OCI-LY7 (cell line): ENCODE measurements around the gene CA10. TPM values are rescaled to one million over a fixed set of nuclear protein-coding genes. Genes with fewer than 3 reads are reported as not detected.

Experiments
- BruUV-seq: library from RNA; stranded (reverse); fragments of 400-500 nt; replicated peaks from 2 replicates; lab custom pipeline; 2021; lab: Mats Ljungman, UMichigan
- CTCF ChIA-PET: fragments of 300-600 bp; sonication (Branson Sonifier 250); formaldehyde crosslinking; loops from one replicate; lab custom pipeline; 2022; ENCODE audit warnings: antibody characterized with exemption; ENCODE audit not compliant: unreplicated experiment; lab: Charles Lee
- POLR2A ChIA-PET: fragments of 300-600 bp; sonication (Branson Sonifier 250); formaldehyde crosslinking; loops from one replicate; lab custom pipeline; 2022; ENCODE audit warnings: antibody characterized with exemption; lab: Charles Lee
- DNase-seq: peaks from one replicate; pipeline ENCODE4 v3.0.0-alpha.2; 2015; ENCODE audit warnings: low spot score
- H2AFZ ChIP-seq: fragments of 200-600 bp; sonication (generic), shearing (Covaris generic); 2 replicates; pipeline ENCODE4 v1.6.1; 2014; ENCODE audit warnings: mild to moderate bottlenecking, antibody characterized with exemption, low read length, moderate library complexity
- H3K27ac ChIP-seq: fragments of 200-600 bp; sonication (generic); 2 replicates; pipeline ENCODE4 v1.5.1; 2014; ENCODE audit warnings: mixed run types, low read depth, mild to moderate bottlenecking, moderate library complexity, low read length, inconsistent platforms; ENCODE audit not compliant: poor library complexity, severe bottlenecking
- H3K36me3 ChIP-seq: fragments of 200-600 bp; sonication (generic); 2 replicates; pipeline ENCODE4 v1.6.1; 2014; ENCODE audit warnings: mild to moderate bottlenecking, antibody characterized with exemption, low read length, moderate library complexity, mixed read lengths; ENCODE audit not compliant: insufficient read depth
- H3K4me1 ChIP-seq: fragments of 200-600 bp; sonication (generic); 2 replicates; pipeline ENCODE4 v1.5.1; 2014; ENCODE audit warnings: mild to moderate bottlenecking, low read length; ENCODE audit not compliant: insufficient read depth, poor library complexity, severe bottlenecking
- H3K4me2 ChIP-seq: fragments of 200-600 bp; sonication (generic); 2 replicates; pipeline ENCODE4 v1.6.1; 2014; ENCODE audit warnings: mild to moderate bottlenecking, low read length
- H3K4me3 ChIP-seq: fragments of 200-600 bp; sonication (generic); 2 replicates; pipeline ENCODE4 v1.5.1; 2014; ENCODE audit warnings: mild to moderate bottlenecking, low read depth, low read length; ENCODE audit not compliant: poor library complexity, severe bottlenecking
- H3K79me2 ChIP-seq: fragments of 200-600 bp; sonication (generic); 2 replicates; pipeline ENCODE4 v1.6.1; 2016; ENCODE audit warnings: low read depth, mild to moderate bottlenecking, low read length, moderate library complexity, mixed read lengths; ENCODE audit not compliant: insufficient read depth
- H3K9me2 ChIP-seq: fragments of 200-600 bp; sonication (generic); 2 replicates; pipeline ENCODE4 v1.6.1; 2016; ENCODE audit warnings: mild to moderate bottlenecking, low read length, mixed read lengths; ENCODE audit not compliant: insufficient read depth
- H3K9me3 ChIP-seq: fragments of 200-600 bp; sonication (generic); 2 replicates; pipeline ENCODE4 v1.6.1; 2014; ENCODE audit warnings: mild to moderate bottlenecking, mixed run types, low read length, mixed read lengths
- H4K20me1 ChIP-seq: fragments of 200-600 bp; sonication (generic); 2 replicates; pipeline ENCODE4 v1.6.1; 2014; ENCODE audit warnings: mild to moderate bottlenecking, antibody characterized with exemption, low read length, moderate library complexity, mixed read lengths; ENCODE audit not compliant: insufficient read depth
- EZH2phosphoT487 ChIP-seq: fragments of 200-600 bp; sonication (generic); IDR thresholded peaks from 2 replicates; pipeline ENCODE4 v1.6.1; 2018; ENCODE audit warnings: low read depth, borderline replicate concordance, mild to moderate bottlenecking, mixed run types, antibody characterized with exemption, low read length, moderate library complexity, mixed read lengths
- intact Hi-C: fragments of 100-400 bp; cut with micrococcal nuclease; formaldehyde crosslinking; loops from one replicate; pipeline ENCODE4 v1.10.0; 2022; ENCODE audit not compliant: unreplicated experiment
- total RNA-seq, 2 experiments: library from RNA; depleted of rRNA in 1 of 2; stranded (reverse); fragments of >200 nt in 1 of 2; shearing (Covaris generic) in 1 of 2; gene quantifications; 2 replicates each; pipeline ENCODE4 v1.2.3, GENCODE V29; 2014 to 2022
- TF ChIP-seq, protein P1 (sequence below): fragments of 200-600 bp; sonication (generic); conservative IDR thresholded peaks from 2 replicates; pipeline ENCODE4 v1.5.1; 2014; ENCODE audit warnings: mild to moderate bottlenecking, antibody characterized with exemption, low read length, moderate library complexity, mixed read lengths

CA10 gene
- total RNA-seq, 2 experiments from 2014 or later = not detected

DNA sequence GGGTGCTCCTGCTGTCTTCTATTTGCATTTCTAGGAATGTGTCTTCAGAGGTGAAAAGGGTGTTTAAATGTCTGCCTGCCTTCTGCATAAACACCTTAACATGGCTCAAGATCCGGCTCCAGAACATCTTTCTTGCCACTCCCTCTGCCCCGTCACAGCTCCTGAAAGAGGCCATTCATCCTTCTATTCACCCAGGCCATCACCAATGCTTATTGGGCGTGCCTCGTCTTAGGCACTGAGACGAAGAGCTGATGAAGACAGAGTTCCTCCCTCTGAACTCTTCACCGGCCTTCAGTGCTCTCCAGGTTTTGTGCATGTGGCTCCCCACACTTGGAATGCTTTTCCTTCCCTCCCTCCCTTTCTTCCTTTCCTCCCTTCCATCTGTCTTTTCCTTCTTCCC lies 511.4 kb downstream of the CA10 start:
- ChIA-PET CTCF (no interaction called here), POLR2A (no interaction called here)
- Histone ChIP-seq H2AFZ (no peak overlapping the region), H3K9me2 (no peaks in the 10 kb centered on the region), H3K79me2 (no peaks in the 10 kb centered on the region), H3K4me2 (no peak overlapping the region), H4K20me1 (no peaks in the 10 kb centered on the region), H3K36me3 (no peaks in the 10 kb centered on the region), H3K27ac (no peak overlapping the region), H3K4me1 (no peaks in the 10 kb centered on the region), H3K9me3 (no peaks in the 10 kb centered on the region), H3K4me3 (no peak overlapping the region)
- BruUV-seq = no TSS peak
- intact Hi-C loops = no loop called here
- no peak for DNase-seq
- TF ChIP-seq, protein P1, sequence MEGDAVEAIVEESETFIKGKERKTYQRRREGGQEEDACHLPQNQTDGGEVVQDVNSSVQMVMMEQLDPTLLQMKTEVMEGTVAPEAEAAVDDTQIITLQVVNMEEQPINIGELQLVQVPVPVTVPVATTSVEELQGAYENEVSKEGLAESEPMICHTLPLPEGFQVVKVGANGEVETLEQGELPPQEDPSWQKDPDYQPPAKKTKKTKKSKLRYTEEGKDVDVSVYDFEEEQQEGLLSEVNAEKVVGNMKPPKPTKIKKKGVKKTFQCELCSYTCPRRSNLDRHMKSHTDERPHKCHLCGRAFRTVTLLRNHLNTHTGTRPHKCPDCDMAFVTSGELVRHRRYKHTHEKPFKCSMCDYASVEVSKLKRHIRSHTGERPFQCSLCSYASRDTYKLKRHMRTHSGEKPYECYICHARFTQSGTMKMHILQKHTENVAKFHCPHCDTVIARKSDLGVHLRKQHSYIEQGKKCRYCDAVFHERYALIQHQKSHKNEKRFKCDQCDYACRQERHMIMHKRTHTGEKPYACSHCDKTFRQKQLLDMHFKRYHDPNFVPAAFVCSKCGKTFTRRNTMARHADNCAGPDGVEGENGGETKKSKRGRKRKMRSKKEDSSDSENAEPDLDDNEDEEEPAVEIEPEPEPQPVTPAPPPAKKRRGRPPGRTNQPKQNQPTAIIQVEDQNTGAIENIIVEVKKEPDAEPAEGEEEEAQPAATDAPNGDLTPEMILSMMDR = no peak
- no peak for TF ChIP-seq EZH2phosphoT487

DNA sequence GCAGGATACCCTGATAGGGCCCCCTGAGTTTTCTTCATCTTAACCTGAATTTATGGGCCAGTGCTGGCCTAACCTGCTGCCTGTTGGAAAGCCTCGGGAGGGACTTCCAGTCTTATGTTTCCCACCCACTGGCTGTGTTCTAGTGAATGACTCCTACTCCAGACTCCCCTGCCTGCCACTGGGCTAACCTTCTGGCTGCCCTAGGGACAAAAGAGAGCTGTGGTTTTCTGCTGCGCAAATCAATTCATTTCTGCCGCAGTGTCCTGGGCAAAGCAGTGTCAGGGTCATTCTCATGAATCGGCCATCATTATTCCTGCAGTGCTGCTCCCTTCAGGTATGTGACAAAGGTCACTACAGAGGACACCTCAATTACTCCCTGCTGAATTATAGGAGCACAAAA lies 512.0 kb downstream of the CA10 start:
- Histone ChIP-seq H3K4me2 (no peak overlapping the region), H4K20me1 (no peaks in the 10 kb centered on the region), H3K36me3 (no peaks in the 10 kb centered on the region), H3K9me3 (no peaks in the 10 kb centered on the region), H2AFZ (no peak overlapping the region), H3K9me2 (no peaks in the 10 kb centered on the region), H3K79me2 (no peaks in the 10 kb centered on the region), H3K27ac (no peak overlapping the region), H3K4me3 (no peak overlapping the region), H3K4me1 (no peaks in the 10 kb centered on the region)
- ChIA-PET CTCF (no interaction called here), POLR2A (no interaction called here)
- TF ChIP-seq, protein P1 = no peak
- TF ChIP-seq EZH2phosphoT487 = no peak
- DNase-seq = no peak
- no TSS peak for BruUV-seq
- intact Hi-C loops = no loop called here

DNA sequence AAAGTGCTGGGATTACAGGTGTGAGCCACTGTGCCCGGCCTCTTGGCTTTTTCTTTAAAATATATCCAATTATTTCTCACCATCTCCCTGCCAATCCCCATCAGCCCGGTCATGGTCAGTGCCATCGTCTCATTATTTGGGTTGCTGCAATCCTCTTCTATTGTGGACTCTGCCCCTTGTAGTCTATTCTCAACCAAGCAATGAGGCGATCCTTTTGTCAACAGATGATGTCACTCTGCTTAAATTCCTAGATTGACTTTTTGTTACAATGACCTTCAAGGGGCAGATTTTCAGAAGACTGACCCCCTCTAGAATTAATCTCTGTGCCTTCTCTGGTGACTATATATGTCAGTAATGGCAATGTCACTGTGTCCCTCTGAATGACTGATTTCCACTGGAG lies 513.5 kb downstream of the CA10 start:
- Histone ChIP-seq H2AFZ (no peak overlapping the region), H3K4me3 (no peak overlapping the region), H3K79me2 (no peaks in the 10 kb centered on the region), H4K20me1 (no peaks in the 10 kb centered on the region), H3K4me1 (no peaks in the 10 kb centered on the region), H3K4me2 (no peak overlapping the region), H3K27ac (no peak overlapping the region), H3K9me3 (no peaks in the 10 kb centered on the region), H3K36me3 (no peaks in the 10 kb centered on the region), H3K9me2 (no peaks in the 10 kb centered on the region)
- TF ChIP-seq, protein P1 = no peak
- TF ChIP-seq EZH2phosphoT487 = no peak
- CTCF ChIA-PET = no interaction called here
- POLR2A ChIA-PET = no interaction called here
- intact Hi-C loops = no loop called here
- BruUV-seq = no TSS peak
- DNase-seq = no peak
